ENCODE data around the gene PKHD1. TPM values are rescaled to one million over a fixed set of nuclear protein-coding genes. Genes with fewer than 3 reads are reported as not detected.

The PKHD1 gene
- total RNA-seq, 1 donor from 2014 or later = 1.3 TPM

DNA sequence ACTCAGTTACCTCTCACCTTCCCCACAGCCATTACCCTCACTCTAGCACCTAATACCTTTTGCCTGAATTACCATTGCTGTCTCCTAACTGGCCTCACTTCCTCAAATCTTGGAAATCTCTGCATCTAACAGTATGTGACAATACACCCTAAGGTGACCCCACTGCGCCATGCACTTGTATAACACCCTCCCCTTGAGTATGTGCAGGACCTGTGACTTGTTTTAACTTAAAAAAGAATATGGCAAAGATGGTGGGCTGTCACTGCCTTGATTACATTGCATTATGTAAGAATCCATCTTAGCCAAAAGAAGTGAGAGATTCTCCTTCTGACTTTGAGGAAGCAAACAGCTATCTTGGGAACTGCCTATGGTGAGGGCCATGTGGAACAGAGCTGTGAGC is 29.9 kb upstream of the PKHD1 start:
- Mint-ChIP-seq H3K4me1 (ENCODE audit: low read depth) (no peaks in the 10 kb centered on the region), H3K27me3 (no peaks in the 10 kb centered on the region), H3K27ac (no peak overlapping the region), H3K9me3 (ENCODE audit: low read depth) (peaks cover 10% of the 10 kb centered on the region), H3K36me3 (ENCODE audit: insufficient read depth) (peaks cover 1% of the 10 kb centered on the region), H3K4me3 (ENCODE audit: low read depth) (no peak overlapping the region)
- no peak for DNase-seq (ENCODE audit: low spot score, unreplicated experiment)
- TF ChIP-seq, protein P1, sequence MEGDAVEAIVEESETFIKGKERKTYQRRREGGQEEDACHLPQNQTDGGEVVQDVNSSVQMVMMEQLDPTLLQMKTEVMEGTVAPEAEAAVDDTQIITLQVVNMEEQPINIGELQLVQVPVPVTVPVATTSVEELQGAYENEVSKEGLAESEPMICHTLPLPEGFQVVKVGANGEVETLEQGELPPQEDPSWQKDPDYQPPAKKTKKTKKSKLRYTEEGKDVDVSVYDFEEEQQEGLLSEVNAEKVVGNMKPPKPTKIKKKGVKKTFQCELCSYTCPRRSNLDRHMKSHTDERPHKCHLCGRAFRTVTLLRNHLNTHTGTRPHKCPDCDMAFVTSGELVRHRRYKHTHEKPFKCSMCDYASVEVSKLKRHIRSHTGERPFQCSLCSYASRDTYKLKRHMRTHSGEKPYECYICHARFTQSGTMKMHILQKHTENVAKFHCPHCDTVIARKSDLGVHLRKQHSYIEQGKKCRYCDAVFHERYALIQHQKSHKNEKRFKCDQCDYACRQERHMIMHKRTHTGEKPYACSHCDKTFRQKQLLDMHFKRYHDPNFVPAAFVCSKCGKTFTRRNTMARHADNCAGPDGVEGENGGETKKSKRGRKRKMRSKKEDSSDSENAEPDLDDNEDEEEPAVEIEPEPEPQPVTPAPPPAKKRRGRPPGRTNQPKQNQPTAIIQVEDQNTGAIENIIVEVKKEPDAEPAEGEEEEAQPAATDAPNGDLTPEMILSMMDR (IDR thresholded peaks at IDR 0.05; ENCODE audit: unreplicated experiment) = no peak

DNA sequence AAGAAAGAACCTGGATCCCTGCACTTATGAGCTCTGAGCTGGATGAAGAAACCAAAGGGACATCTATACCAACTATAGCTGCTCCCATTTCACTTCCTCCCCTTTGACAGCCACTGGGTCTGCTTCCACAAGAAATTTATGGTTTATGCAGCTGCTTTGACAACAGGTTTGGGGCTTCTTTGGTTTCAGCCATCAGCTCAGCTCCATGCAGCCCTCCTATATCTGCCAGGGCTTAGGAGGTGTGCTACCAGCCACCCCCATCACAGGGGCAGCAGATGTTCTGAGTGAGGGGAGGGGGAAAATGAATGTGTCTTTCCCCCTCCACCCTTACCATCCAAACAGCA is 29.2 kb upstream of the PKHD1 start:
- TF ChIP-seq, protein P1 (IDR thresholded peaks at IDR 0.05; ENCODE audit: unreplicated experiment) = no peak
- H3K27me3 Mint-ChIP-seq = no peaks in the 10 kb centered on the region
- H3K4me1 Mint-ChIP-seq (ENCODE audit: low read depth) = no peaks in the 10 kb centered on the region
- H3K9me3 Mint-ChIP-seq (ENCODE audit: low read depth) = peaks cover 15% of the 10 kb centered on the region
- peaks cover 3% of the 10 kb centered on the region for H3K36me3 Mint-ChIP-seq (ENCODE audit: insufficient read depth)
- H3K27ac Mint-ChIP-seq = no peak overlapping the region
- H3K4me3 Mint-ChIP-seq (ENCODE audit: low read depth) = no peak overlapping the region
- no peak for DNase-seq (ENCODE audit: low spot score, unreplicated experiment)

DNA sequence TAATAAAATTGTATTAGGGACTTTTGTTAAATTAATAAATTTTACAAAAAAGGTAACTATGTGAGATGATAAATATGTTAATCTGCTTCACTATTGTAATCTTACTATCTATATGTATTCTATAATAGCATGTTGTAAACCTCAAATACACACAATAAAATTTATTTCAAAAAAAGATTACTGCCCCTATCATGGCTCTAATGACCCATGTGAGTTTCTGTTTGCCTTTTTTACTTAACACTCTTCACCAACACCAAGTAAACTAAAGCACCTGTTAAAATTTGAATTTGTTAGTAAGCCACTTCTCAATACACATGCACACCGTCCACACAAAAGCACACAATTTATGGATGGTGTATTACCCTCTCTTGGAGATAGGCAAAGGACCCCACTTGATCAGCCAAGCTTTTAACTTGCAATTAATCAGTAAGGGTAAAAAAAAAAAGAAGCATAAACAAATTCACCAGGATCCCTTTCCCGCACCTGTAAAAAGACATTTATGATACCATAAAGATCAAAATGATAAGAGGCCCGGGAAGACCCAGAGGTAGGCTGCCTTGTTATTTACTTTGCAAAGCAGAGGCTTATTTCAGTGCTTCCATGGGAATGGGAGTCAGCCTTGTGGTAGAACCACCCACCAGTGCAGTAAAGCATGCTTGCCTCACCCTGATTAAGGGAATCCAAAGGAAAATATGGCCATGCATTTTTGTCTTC is 28.6 kb upstream of the PKHD1 start:
- Mint-ChIP-seq H3K27me3 (no peaks in the 10 kb centered on the region), H3K4me1 (ENCODE audit: low read depth) (no peaks in the 10 kb centered on the region), H3K4me3 (ENCODE audit: low read depth) (no peak overlapping the region), H3K27ac (no peak overlapping the region), H3K36me3 (ENCODE audit: insufficient read depth) (peaks cover 3% of the 10 kb centered on the region), H3K9me3 (ENCODE audit: low read depth) (peaks cover 15% of the 10 kb centered on the region)
- TF ChIP-seq, protein P1 (IDR thresholded peaks at IDR 0.05; ENCODE audit: unreplicated experiment) = no peak
- no peak for DNase-seq (ENCODE audit: low spot score, unreplicated experiment)

DNA sequence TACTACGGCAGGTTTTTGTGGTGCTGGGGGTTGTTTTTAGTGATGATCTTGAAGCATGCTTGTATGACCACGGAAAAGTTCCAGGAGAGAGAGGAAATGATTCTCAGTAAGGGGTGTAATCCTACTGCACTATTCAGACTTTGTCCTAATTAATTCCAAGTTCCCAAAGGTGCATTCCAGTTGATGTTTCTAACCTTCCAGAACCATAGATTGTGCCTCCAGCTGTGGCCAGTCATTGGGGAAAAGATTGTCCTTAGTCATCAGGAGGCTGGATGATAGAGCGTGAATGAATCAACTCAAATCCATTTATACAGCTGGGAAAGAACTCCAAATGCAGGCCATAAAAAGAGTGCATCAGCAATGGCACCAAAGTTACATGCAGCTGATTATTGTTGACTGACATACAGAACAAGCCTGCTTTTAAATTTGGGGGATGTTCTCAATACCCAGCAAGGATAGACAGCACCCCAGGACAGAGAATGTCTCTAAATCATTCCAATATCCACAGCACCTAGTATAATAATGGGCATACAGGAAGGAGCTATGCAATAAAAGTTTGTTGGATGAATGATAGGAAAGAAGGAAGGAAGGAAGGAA is 27.8 kb upstream of the PKHD1 start:
- no peaks in the 10 kb centered on the region for H3K4me1 Mint-ChIP-seq (ENCODE audit: low read depth)
- no peak for DNase-seq (ENCODE audit: low spot score, unreplicated experiment)
- no peaks in the 10 kb centered on the region for H3K27me3 Mint-ChIP-seq
- no peak overlapping the region for H3K4me3 Mint-ChIP-seq (ENCODE audit: low read depth)
- TF ChIP-seq, protein P1 (IDR thresholded peaks at IDR 0.05; ENCODE audit: unreplicated experiment) = no peak
- H3K36me3 Mint-ChIP-seq (ENCODE audit: insufficient read depth) = peaks cover 3% of the 10 kb centered on the region
- H3K9me3 Mint-ChIP-seq (ENCODE audit: low read depth) = peaks cover 15% of the 10 kb centered on the region
- no peak overlapping the region for H3K27ac Mint-ChIP-seq

DNA sequence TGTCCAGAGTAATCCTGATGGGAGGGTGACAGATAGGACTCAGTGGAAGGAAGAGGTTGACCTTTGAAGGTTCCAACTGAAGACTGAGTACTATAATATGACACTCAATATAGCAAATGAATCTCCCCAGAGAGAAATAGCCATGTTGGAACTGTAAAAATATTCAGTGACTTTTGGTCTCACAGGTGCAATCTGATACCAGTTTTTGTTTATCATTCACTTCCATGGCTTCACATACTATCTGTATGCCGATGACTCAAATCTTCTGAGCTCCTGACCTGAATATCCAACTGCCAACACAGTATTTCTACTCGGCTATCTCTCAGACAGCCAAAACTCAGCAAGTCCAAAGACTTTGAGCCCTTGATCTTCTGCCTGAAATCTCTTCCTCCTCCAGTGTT is 21.8 kb upstream of the PKHD1 start:
- TF ChIP-seq, protein P1 (IDR thresholded peaks at IDR 0.05; ENCODE audit: unreplicated experiment) = no peak
- H3K9me3 Mint-ChIP-seq (ENCODE audit: low read depth) = peaks cover 9% of the 10 kb centered on the region
- no peaks in the 10 kb centered on the region for H3K27me3 Mint-ChIP-seq
- DNase-seq (ENCODE audit: low spot score, unreplicated experiment) = no peak
- H3K4me3 Mint-ChIP-seq (ENCODE audit: low read depth) = no peak overlapping the region
- H3K36me3 Mint-ChIP-seq (ENCODE audit: insufficient read depth) = peaks cover 2% of the 10 kb centered on the region
- H3K27ac Mint-ChIP-seq = no peak overlapping the region
- H3K4me1 Mint-ChIP-seq (ENCODE audit: low read depth) = peaks cover 9% of the 10 kb centered on the region
